ENCODE results near the gene CST9L.

- TF ChIP-seq, protein P1, sequence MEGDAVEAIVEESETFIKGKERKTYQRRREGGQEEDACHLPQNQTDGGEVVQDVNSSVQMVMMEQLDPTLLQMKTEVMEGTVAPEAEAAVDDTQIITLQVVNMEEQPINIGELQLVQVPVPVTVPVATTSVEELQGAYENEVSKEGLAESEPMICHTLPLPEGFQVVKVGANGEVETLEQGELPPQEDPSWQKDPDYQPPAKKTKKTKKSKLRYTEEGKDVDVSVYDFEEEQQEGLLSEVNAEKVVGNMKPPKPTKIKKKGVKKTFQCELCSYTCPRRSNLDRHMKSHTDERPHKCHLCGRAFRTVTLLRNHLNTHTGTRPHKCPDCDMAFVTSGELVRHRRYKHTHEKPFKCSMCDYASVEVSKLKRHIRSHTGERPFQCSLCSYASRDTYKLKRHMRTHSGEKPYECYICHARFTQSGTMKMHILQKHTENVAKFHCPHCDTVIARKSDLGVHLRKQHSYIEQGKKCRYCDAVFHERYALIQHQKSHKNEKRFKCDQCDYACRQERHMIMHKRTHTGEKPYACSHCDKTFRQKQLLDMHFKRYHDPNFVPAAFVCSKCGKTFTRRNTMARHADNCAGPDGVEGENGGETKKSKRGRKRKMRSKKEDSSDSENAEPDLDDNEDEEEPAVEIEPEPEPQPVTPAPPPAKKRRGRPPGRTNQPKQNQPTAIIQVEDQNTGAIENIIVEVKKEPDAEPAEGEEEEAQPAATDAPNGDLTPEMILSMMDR (IDR thresholded peaks at IDR 0.05; ENCODE audit: poor library complexity): no peak
- no peak for TF ChIP-seq EZH2 (IDR thresholded peaks at IDR 0.05; ENCODE audit: borderline replicate concordance)
These were observed 3.4 kb downstream of the CST9L start for GRCh38 chr20:23564927-23565326.

Data from hepatocyte (in vitro differentiated cells).